ENCODE results near the gene BRD3OS. TPM values are rescaled to one million over a fixed set of nuclear protein-coding genes. Genes with fewer than 3 reads are reported as not detected.

The BRD3OS gene
- total and polyA plus RNA-seq, 2 experiments from 2014 or later: 9.2 to 16.0 TPM

- H2AFZ ChIP-seq: no peak overlapping the region
- DNase-seq (ENCODE audit: low spot score) (no peak), ATAC-seq (no peak)
- H3K79me2 ChIP-seq (replicated peaks; ENCODE audit: insufficient read depth): peaks cover 6% of the 10 kb centered on the region; the same call in 1 of the 2 replicates
- Mint-ChIP-seq H3K9me3 (no peaks in the 10 kb centered on the region), H3K36me3 (ENCODE audit: low read depth) (peaks cover 59% of the 10 kb centered on the region), H3K4me1 (no peaks in the 10 kb centered on the region), H3K27ac (no peak overlapping the region), H3K4me3 (no peak overlapping the region), H3K27me3 (ENCODE audit: insufficient read depth, low read depth, poor library complexity) (peaks cover 10% of the 10 kb centered on the region)
- no peak for TF ChIP-seq NANOG (IDR thresholded peaks at IDR 0.05; ENCODE audit: borderline replicate concordance)
- TF ChIP-seq ZNF114 (CRISPR knock-in tag; IDR thresholded peaks at IDR 0.05): no peak
- no peak for TF ChIP-seq POLR2AphosphoS5 (IDR thresholded peaks at IDR 0.05; ENCODE audit: low read depth)
- TF ChIP-seq REST (IDR thresholded peaks at IDR 0.05; ENCODE audit: unreplicated experiment): no peak
- no peaks in the 10 kb centered on the region for H3K27me3 ChIP-seq (ENCODE audit: insufficient read depth)
- no peak overlapping the region for H3K4me2 ChIP-seq
- H3K4me3 ChIP-seq: no peak overlapping the region
- no peaks in the 10 kb centered on the region for H3K9me2 ChIP-seq (ENCODE audit: insufficient read depth)
- no peaks in the 10 kb centered on the region for H3K4me1 ChIP-seq (ENCODE audit: insufficient read depth)
- H4K20me1 ChIP-seq (replicated peaks; ENCODE audit: insufficient read depth): peaks cover 7% of the 10 kb centered on the region; the same call in 1 of the 2 replicates
- H3K27ac ChIP-seq (ENCODE audit: low read depth): no peak overlapping the region
- H3K36me3 ChIP-seq (ENCODE audit: insufficient read depth): peaks cover 39% of the 10 kb centered on the region; the same call in 1 of the 2 replicates
- 0 out of 2 replicates have a peak, but pooled peaks cover 5% of the 10 kb centered on the region for H3F3A ChIP-seq (replicated peaks; ENCODE audit: low read depth)
Measured at GRCh38 chr9:134033516-134034214, 8.4 kb downstream of the BRD3OS start.

GRCh38 chr9:134034215-134035040, 9.1 kb downstream of the BRD3OS start:
- H3K36me3 Mint-ChIP-seq (ENCODE audit: low read depth): peaks cover 65% of the 10 kb centered on the region
- TF ChIP-seq CTCF (conservative IDR thresholded peaks at IDR 0.05; ENCODE audit: low read depth in 2 of 2) (no peak), CREB1 (CRISPR knock-in tag; IDR thresholded peaks at IDR 0.05; ENCODE audit: low read depth) (no peak), EZH2phosphoT487 (IDR thresholded peaks at IDR 0.05; ENCODE audit: unreplicated experiment) (no peak), ZNF331 (CRISPR knock-in tag; IDR thresholded peaks at IDR 0.05; ENCODE audit: low read depth) (no peak)
- peaks cover 40% of the 10 kb centered on the region; the same call in 1 of the 2 replicates for H3K36me3 ChIP-seq (ENCODE audit: insufficient read depth)

More at GRCh38 chr9:134034215-134035040, 9.1 kb downstream of the BRD3OS start:
- no peak overlapping the region for H3K27ac Mint-ChIP-seq
- no peaks in the 10 kb centered on the region for H3K9me2 ChIP-seq (ENCODE audit: insufficient read depth)
- no peak for ATAC-seq
- H2AFZ ChIP-seq: no peak overlapping the region
- H3K4me3 ChIP-seq: no peak overlapping the region
- H3F3A ChIP-seq (replicated peaks; ENCODE audit: low read depth): 0 out of 2 replicates have a peak, but pooled peaks cover 5% of the 10 kb centered on the region
- H3K4me2 ChIP-seq: no peak overlapping the region
- H3K27me3 Mint-ChIP-seq (ENCODE audit: insufficient read depth, low read depth, poor library complexity): peaks cover 10% of the 10 kb centered on the region
- DNase-seq (ENCODE audit: low spot score): no peak
- H3K4me1 ChIP-seq (ENCODE audit: insufficient read depth): no peaks in the 10 kb centered on the region
- no peaks in the 10 kb centered on the region for H3K9me3 Mint-ChIP-seq
- H4K20me1 ChIP-seq (replicated peaks; ENCODE audit: insufficient read depth): peaks cover 7% of the 10 kb centered on the region; the same call in 1 of the 2 replicates
- H3K4me1 Mint-ChIP-seq: no peaks in the 10 kb centered on the region
- H3K27me3 ChIP-seq (ENCODE audit: insufficient read depth): no peaks in the 10 kb centered on the region
- H3K79me2 ChIP-seq (replicated peaks; ENCODE audit: insufficient read depth): peaks cover 6% of the 10 kb centered on the region; the same call in 1 of the 2 replicates
- H3K27ac ChIP-seq (ENCODE audit: low read depth): no peak overlapping the region
- no peak overlapping the region for H3K4me3 Mint-ChIP-seq
